Smooth muscle cell of bladder (primary cell): Measurements from ENCODE around the gene RAET1E. TPM values are rescaled to one million over a fixed set of nuclear protein-coding genes. Genes with fewer than 3 reads are reported as not detected.

ENCODE experiments used
- total RNA-seq: library from RNA; depleted of rRNA; stranded (reverse); fragments of >200 nt; gene quantifications from 2 replicates; pipeline ENCODE4 v1.2.3, GENCODE V29; 2014

RAET1E gene
- total RNA-seq: 0.14 and 0.37 TPM in 2 replicates

GRCh38 chr6:149897855-149898744 lies at the start of gene RAET1E:
TSS of gene RAET1E (minus strand) at chr6:149898113. CDS start at chr6:149890901, 7,212 bp downstream.

GRCh38 chr6:149941583-149942460 lies 43.9 kb upstream of the RAET1E start, which contains the start of gene ULBP2:
TSS of gene ULBP2 (plus strand) at chr6:149942014. CDS start at chr6:149942073, 59 bp downstream.

GRCh38 chr6:149922642-149923326 lies 24.9 kb upstream of the RAET1E start, which contains the start of gene RAET1G:
TSS of gene RAET1G (minus strand) at chr6:149923121. CDS start at chr6:149923010, 111 bp downstream.

GRCh38 chr6:149863698-149864577 lies 34.0 kb downstream of the RAET1E start, which contains the start of gene LRP11:
TSS of gene LRP11 (minus strand) at chr6:149864359. CDS start at chr6:149864020, 339 bp downstream.

Other genes starting within 250 kb of the RAET1E start
- gene KATNA1, start 249.4 kb downstream of the RAET1E start, total RNA-seq: 31.6 and 38.4 TPM in 2 replicates
- gene LATS1, start 180.0 kb downstream of the RAET1E start, total RNA-seq: 4.9 and 5.0 TPM in 2 replicates
- gene NUP43, start 151.6 kb downstream of the RAET1E start, total RNA-seq: 11.5 and 11.8 TPM in 2 replicates
- gene PCMT1, start 148.4 kb downstream of the RAET1E start, total RNA-seq: 63.0 and 74.7 TPM in 2 replicates
- gene LRP11, start 33.8 kb downstream of the RAET1E start, total RNA-seq: 74.2 and 81.4 TPM in 2 replicates
- gene RAET1G, start 25.0 kb upstream of the RAET1E start, total RNA-seq: 3.3 and 4.1 TPM in 2 replicates
- 2.6 and 2.7 TPM in 2 replicates for gene ULBP2, start 43.9 kb upstream of the RAET1E start, total RNA-seq
- gene ULBP1, start 65.8 kb upstream of the RAET1E start, total RNA-seq: under 0.01 TPM in 1 of 2 replicates, not detected in the other
- gene RAET1L, start 127.4 kb upstream of the RAET1E start, total RNA-seq: not detected in 2 replicates
- gene ULBP3, start 171.0 kb upstream of the RAET1E start, total RNA-seq: 3.4 and 12.1 TPM in 2 replicates
- 0.28 and 0.65 TPM in 2 replicates for gene PPP1R14C, start 244.9 kb upstream of the RAET1E start, total RNA-seq